CD8-positive, alpha-beta memory T cell (primary cell): ENCODE results near the gene IL1RL2. TPM values are rescaled to one million over a fixed set of nuclear protein-coding genes. Genes with fewer than 3 reads are reported as not detected.

Experiments used
- CTCF ChIA-PET: fragments of 350-600 bp; sonication (Branson Sonifier 250); formaldehyde crosslinking; loops from one replicate; lab custom pipeline; 2021; ENCODE audit warnings: antibody characterized with exemption; lab: Charles Lee
- POLR2A ChIA-PET: fragments of 350-600 bp; sonication (Branson Sonifier 250); formaldehyde crosslinking; loops from one replicate; lab custom pipeline; 2021; ENCODE audit warnings: antibody characterized with exemption; lab: Charles Lee
- DNase-seq, 5 donors: peaks; one replicate each; pipeline versions ENCODE4 v3.0.0 to v3.0.0-alpha.2; 2020 to 2022; ENCODE audit warnings: mixed read lengths in 1 of 5
- H3K27ac ChIP-seq: one replicate; pipeline ENCODE4 v1.7.0; 2013; ENCODE audit warnings: low read depth, mild to moderate bottlenecking, low read length, moderate library complexity
- H3K27me3 ChIP-seq: 2 replicates; pipeline ENCODE4 v1.7.0; 2013; ENCODE audit warnings: low read length, mild to moderate bottlenecking; ENCODE audit not compliant: insufficient read depth, poor library complexity, severe bottlenecking
- H3K36me3 ChIP-seq: 2 replicates; pipeline ENCODE4 v1.7.0; 2013; ENCODE audit warnings: mild to moderate bottlenecking, low read length, moderate library complexity; ENCODE audit not compliant: insufficient read depth
- H3K4me1 ChIP-seq: 2 replicates; pipeline ENCODE4 v1.7.0; 2013; ENCODE audit warnings: mild to moderate bottlenecking, low read length, moderate library complexity; ENCODE audit not compliant: insufficient read depth
- H3K4me3 ChIP-seq: 2 replicates; pipeline ENCODE4 v1.7.0; 2013; ENCODE audit warnings: mild to moderate bottlenecking, low read length
- H3K9me3 ChIP-seq: 2 replicates; pipeline ENCODE4 v1.7.0; 2013; ENCODE audit warnings: mild to moderate bottlenecking, low read length
- H3K27ac Mint-ChIP-seq, 8 donors: one replicate each; pipeline ENCODE4 v1.8.0; 2020 to 2021; ENCODE audit warnings: mixed read lengths in 8 of 8, mild to moderate bottlenecking in 6 of 8, inconsistent platforms in 3 of 8, moderate library complexity in 3 of 8
- H3K27me3 Mint-ChIP-seq, 2 donors: one replicate each; pipeline ENCODE4 v1.8.0; 2020 to 2021; ENCODE audit warnings: mixed read lengths in 2 of 2, mild to moderate bottlenecking in 1 of 2, moderate library complexity in 1 of 2
- H3K36me3 Mint-ChIP-seq, 3 donors: one replicate each; pipeline ENCODE4 v1.8.0; 2020 to 2021; ENCODE audit warnings: mixed read lengths in 3 of 3, inconsistent platforms in 1 of 3, mild to moderate bottlenecking in 1 of 3
- H3K4me1 Mint-ChIP-seq, 3 donors: one replicate each; pipeline ENCODE4 v1.8.0; 2020 to 2021; ENCODE audit warnings: mixed read lengths in 3 of 3, inconsistent platforms in 1 of 3, mild to moderate bottlenecking in 1 of 3
- H3K4me3 Mint-ChIP-seq, 7 donors: one replicate each; pipeline ENCODE4 v1.8.0; 2020 to 2021; ENCODE audit warnings: mixed read lengths in 7 of 7, mild to moderate bottlenecking in 6 of 7, moderate library complexity in 4 of 7, inconsistent platforms in 2 of 7
- H3K9me3 Mint-ChIP-seq, 5 donors: one replicate each; pipeline ENCODE4 v1.8.0; 2020 to 2022; ENCODE audit warnings: mixed read lengths in 5 of 5, mild to moderate bottlenecking in 3 of 5, moderate library complexity in 2 of 5, inconsistent platforms in 1 of 5
- polyA plus RNA-seq: library from polyadenylated mRNA; unstranded; fragments of 300-500 nt; fragmentation: Illumina TruSeq; gene quantifications from one replicate; pipeline ENCODE4 v1.2.3, GENCODE V29; 2021
- total RNA-seq, 2 experiments: library from RNA; stranded (reverse); gene quantifications; one replicate each; pipeline ENCODE4 v1.2.3, GENCODE V29; 2021

The IL1RL2 gene
- total RNA-seq (under 1 TPM; 0.13 to 0.33 TPM), polyA plus RNA-seq (not detected)

- H3K4me3 Mint-ChIP-seq, result peak within 1 kb of the TSS; percentile 76 to 90 (median 81)
- Histone ChIP-seq H3K9me3 (no peaks in the 10 kb centered on the region), H3K27ac (no peak within 1 kb of the TSS), H3K4me3 (peak within 1 kb of the TSS; percentile 42), H3K27me3 (no peaks in the 10 kb centered on the region), H3K36me3 (no peaks in the 10 kb centered on the region), H3K4me1 (no peaks in the 10 kb centered on the region)
- H3K36me3 Mint-ChIP-seq, result peaks cover 0 to 2% (median 0%) of the 10 kb centered on the region in 3 donors
- peaks cover 21 to 39% of the 10 kb centered on the region in 2 donors for H3K27me3 Mint-ChIP-seq
- no peak for DNase-seq
- H3K9me3 Mint-ChIP-seq, result peaks cover 0 to 2% (median 0%) of the 10 kb centered on the region in 5 donors
- CTCF ChIA-PET, result interaction anchor here (1.8 kb wide), 1 partner anchor 54 kb away, joined by 21 read pairs; no protein-coding TSS in a partner anchor
- POLR2A ChIA-PET, result no interaction called here
- H3K27ac Mint-ChIP-seq, result peak within 1 kb of the TSS in 1 of 8 donors; percentile 56
- peaks cover 4 to 14% (median 4%) of the 10 kb centered on the region in 3 donors for H3K4me1 Mint-ChIP-seq
These were observed at the start of gene IL1RL2 for GRCh38 chr2:102186791-102187495. TSS of gene IL1RL2 (plus strand) at chr2:102187023. CDS start at chr2:102187868, 845 bp downstream.

DNA sequence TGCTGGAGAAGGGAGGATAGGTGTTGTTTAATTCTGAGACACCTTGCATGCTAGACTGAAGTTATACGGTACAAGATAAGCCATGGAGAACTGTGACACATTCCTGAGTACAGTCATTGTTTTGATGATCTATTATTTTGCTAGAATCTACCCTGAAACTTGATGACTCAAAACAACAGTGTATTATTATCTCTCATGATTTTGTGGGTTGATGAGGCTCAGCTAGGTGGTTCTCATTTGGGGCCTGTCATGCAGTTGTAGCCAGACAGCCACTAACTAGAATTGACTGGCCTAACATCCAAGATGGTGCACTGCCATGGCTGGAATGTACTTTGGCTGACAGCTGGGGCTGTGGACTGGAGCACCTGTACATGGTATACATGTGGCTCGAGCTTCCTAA, 49.7 kb upstream of the IL1RL2 start:
- Histone ChIP-seq H3K36me3 (no peaks in the 10 kb centered on the region), H3K27me3 (no peaks in the 10 kb centered on the region), H3K9me3 (no peaks in the 10 kb centered on the region), H3K27ac (no peak overlapping the region), H3K4me1 (peaks cover 4% of the 10 kb centered on the region), H3K4me3 (no peak overlapping the region)
- Mint-ChIP-seq H3K4me1 (peaks cover 19 to 29% (median 24%) of the 10 kb centered on the region in 3 donors), H3K4me3 (no peak overlapping the region), H3K27ac (no peak overlapping the region), H3K27me3 (peaks cover 13 to 25% of the 10 kb centered on the region in 2 donors), H3K9me3 (peaks cover 0 to 4% (median 0%) of the 10 kb centered on the region in 5 donors), H3K36me3 (peaks cover 0 to 1% (median 0%) of the 10 kb centered on the region in 3 donors)
- ChIA-PET POLR2A (no interaction called here), CTCF (interaction anchor here (0.7 kb wide), 1 partner anchor 14 kb away, joined by 3 read pairs; no protein-coding TSS in a partner anchor)
- no peak for DNase-seq

GRCh38 chr2:102138331-102138730, 48.5 kb upstream of the IL1RL2 start:
- Histone ChIP-seq H3K27me3 (no peaks in the 10 kb centered on the region), H3K9me3 (no peaks in the 10 kb centered on the region), H3K27ac (no peak overlapping the region), H3K4me1 (peaks cover 4% of the 10 kb centered on the region), H3K36me3 (no peaks in the 10 kb centered on the region), H3K4me3 (no peak overlapping the region)
- POLR2A ChIA-PET, result no interaction called here
- no peak for DNase-seq
- peak overlapping the region in 5 of 8 donors; percentile 1 to 65 (median 4) for H3K27ac Mint-ChIP-seq
- peaks cover 19 to 31% of the 10 kb centered on the region in 2 donors for H3K27me3 Mint-ChIP-seq
- H3K4me1 Mint-ChIP-seq, result peaks cover 24 to 36% (median 28%) of the 10 kb centered on the region in 3 donors
- CTCF ChIA-PET, result no interaction called here
- H3K9me3 Mint-ChIP-seq, result peaks cover 0 to 4% (median 0%) of the 10 kb centered on the region in 5 donors
- peak overlapping the region in 6 of 7 donors; percentile 4 to 64 (median 24) for H3K4me3 Mint-ChIP-seq
- peaks cover 0 to 5% (median 1%) of the 10 kb centered on the region in 3 donors for H3K36me3 Mint-ChIP-seq

DNA sequence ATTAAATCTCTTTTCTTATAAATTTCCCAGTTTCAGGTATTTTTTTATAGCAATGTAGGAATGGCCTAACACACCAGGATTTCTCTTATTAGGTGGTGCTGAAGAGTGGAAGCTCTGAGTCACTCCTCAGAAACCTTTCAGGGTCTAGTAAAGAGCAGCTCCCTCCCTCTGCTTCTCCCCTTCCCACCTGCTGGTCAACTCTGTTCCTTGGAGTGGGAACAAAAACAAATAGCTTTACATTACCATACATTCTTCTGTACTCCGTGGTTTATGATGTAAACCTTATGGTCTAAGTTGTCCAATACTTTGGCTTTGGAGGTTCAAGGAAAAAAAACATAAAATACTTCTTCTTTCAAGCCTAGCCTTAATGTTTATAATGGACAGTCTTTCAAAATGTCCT, 47.0 kb upstream of the IL1RL2 start:
- H3K4me3 Mint-ChIP-seq, result peak overlapping the region in 1 of 7 donors; percentile 57
- ChIA-PET POLR2A (no interaction called here), CTCF (no interaction called here)

DNA sequence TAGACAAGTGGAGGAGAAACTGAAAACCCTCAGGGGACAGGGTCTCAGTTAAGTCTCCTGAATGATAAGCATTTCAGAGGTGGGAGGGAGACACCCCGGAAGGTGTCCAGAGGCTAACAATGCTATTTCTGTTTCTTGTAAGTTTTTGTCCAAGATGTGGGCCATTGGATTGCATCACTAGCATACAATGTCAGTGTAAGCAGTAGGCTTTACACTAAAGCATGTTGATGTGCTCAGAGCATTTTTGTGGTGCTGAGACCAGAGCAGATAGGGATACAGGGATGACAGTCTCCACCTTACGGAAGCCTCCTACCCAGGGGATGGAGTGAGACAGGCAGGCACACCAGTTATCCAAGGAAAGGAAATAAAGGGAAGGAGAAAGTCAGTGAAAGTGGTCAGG, 46.4 kb upstream of the IL1RL2 start:
- Histone ChIP-seq H3K4me1 (peaks cover 4% of the 10 kb centered on the region), H3K27me3 (no peaks in the 10 kb centered on the region), H3K9me3 (no peaks in the 10 kb centered on the region), H3K36me3 (no peaks in the 10 kb centered on the region), H3K27ac (no peak overlapping the region), H3K4me3 (no peak overlapping the region)
- Mint-ChIP-seq H3K9me3 (peaks cover 2 to 21% (median 16%) of the 10 kb centered on the region in 5 donors), H3K27me3 (peaks cover 34 to 40% of the 10 kb centered on the region in 2 donors), H3K4me3 (no peak overlapping the region), H3K36me3 (peaks cover 0 to 14% (median 1%) of the 10 kb centered on the region in 3 donors), H3K4me1 (peaks cover 24 to 36% (median 28%) of the 10 kb centered on the region in 3 donors), H3K27ac (peak overlapping the region in 1 of 8 donors; percentile 15)
- no peak for DNase-seq
- POLR2A ChIA-PET, result no interaction called here
- CTCF ChIA-PET, result no interaction called here

More for the DNA sequence above, 47.0 kb upstream of the IL1RL2 start:
- Histone ChIP-seq H3K4me3 (no peak overlapping the region), H3K27me3 (no peaks in the 10 kb centered on the region), H3K9me3 (no peaks in the 10 kb centered on the region), H3K27ac (no peak overlapping the region), H3K36me3 (no peaks in the 10 kb centered on the region), H3K4me1 (peaks cover 4% of the 10 kb centered on the region)
- Mint-ChIP-seq H3K27me3 (peaks cover 29 to 38% of the 10 kb centered on the region in 2 donors), H3K36me3 (peaks cover 0 to 10% (median 1%) of the 10 kb centered on the region in 3 donors), H3K9me3 (peaks cover 0 to 17% (median 11%) of the 10 kb centered on the region in 5 donors), H3K4me1 (peaks cover 24 to 36% (median 28%) of the 10 kb centered on the region in 3 donors), H3K27ac (peak overlapping the region in 1 of 8 donors; percentile 83)
- no peak for DNase-seq

DNA sequence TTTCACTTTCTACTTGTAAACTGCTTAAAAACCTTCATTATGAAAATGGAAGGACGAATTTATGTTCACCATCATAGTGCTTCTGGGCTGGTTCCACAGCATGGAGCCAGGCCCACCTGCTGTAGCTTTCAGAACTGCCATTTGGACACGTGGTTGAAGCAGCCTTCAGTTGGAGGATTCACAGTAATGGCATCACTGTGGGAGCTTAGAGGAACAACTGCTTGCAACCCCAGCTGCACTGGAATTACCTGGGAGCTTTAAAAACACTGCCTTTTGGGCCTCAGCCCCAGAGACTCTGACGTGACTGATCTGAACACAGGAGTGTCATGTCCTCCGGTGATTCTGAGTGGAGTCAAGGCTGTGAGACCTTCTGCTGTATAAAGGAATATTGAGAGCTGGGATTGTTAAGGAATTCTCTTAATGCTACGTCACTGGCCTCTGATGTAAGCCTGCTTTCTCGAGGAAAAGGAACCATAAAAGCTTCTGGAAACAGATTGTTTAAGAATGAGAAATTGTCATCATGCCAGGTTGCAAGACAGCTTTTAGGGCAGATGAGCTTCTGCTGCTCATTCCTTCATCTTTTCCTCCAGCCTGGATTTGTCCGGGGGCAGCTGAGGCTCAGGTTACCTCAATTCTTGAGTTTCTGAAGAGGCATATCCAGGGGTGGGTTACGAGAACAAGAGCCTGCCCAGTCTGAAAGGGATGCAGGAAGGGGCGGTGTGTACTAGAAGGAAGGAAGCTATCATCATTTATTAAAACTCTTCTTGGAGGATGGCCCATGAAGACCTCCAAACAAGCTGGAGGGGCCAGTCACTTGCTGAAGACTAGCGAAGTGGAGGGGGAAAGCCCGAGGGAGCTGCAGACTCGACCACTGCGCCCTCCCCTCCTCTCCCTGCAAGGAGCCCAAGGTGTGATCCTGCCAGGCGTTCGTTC, 45.5 kb upstream of the IL1RL2 start:
- H3K36me3 ChIP-seq, result no peaks in the 10 kb centered on the region
- peaks cover 34 to 40% of the 10 kb centered on the region in 2 donors for H3K27me3 Mint-ChIP-seq
- H3K4me1 ChIP-seq, result peaks cover 4% of the 10 kb centered on the region
- H3K4me3 Mint-ChIP-seq, result peak overlapping the region in 5 of 7 donors; percentile 24 to 66 (median 57)
- peaks cover 0 to 23% (median 1%) of the 10 kb centered on the region in 3 donors for H3K36me3 Mint-ChIP-seq
- no peak overlapping the region for H3K4me3 ChIP-seq
- peaks cover 24 to 36% (median 28%) of the 10 kb centered on the region in 3 donors for H3K4me1 Mint-ChIP-seq
- no peak for DNase-seq
- no peak overlapping the region for H3K27ac ChIP-seq
- POLR2A ChIA-PET, result no interaction called here
- peak overlapping the region in 1 of 8 donors; percentile 85 for H3K27ac Mint-ChIP-seq
- H3K27me3 ChIP-seq, result no peaks in the 10 kb centered on the region
- peaks cover 1% of the 10 kb centered on the region for H3K9me3 ChIP-seq
- peaks cover 11 to 30% (median 21%) of the 10 kb centered on the region in 5 donors for H3K9me3 Mint-ChIP-seq
- CTCF ChIA-PET, result interaction anchor here (0.9 kb wide), 1 partner anchor 100 kb away, joined by 3 read pairs; no protein-coding TSS in a partner anchor

DNA sequence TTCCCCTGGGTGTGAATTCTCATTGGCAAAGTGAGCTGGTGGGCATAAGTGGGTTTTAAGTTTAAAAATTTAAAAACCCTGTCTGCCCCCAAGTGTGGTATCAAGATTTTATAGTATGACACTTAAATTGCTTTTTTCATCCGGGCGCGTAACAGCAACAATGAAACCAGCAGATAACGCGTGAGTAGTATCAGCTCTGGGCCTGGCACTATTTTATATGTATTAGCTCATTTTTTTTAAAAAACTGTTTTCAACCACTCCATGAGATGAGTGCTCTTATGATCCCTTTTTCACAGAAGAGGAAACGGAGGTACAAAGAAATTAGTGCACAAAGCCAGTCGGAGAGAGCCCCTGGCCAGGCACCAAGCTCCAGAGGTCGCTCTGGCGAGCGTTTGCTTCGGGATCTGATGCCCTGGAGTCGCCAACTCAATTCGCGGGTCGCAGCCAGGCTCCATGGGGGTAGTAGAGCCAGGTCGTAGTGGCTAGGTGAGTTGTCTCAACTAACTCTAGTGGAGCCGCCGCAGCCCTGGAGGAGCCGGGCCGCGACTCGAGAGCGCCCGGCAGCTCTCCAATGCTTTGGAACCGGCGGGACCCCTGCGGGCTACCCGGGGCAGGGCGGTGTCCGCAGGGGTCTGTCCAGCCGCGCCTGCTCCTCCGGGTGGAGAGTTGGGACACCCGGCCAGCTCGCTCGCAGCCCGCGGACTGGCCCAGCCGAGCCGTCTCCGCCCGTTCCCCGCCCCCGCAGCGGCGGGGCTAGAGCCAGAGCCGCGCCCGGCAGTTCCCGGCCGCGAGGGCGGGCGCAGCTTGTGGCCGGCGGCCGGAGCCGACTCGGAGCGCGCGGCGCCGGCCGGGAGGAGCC, 44.6 kb upstream of the IL1RL2 start, which contains the start of gene IL1R1:
TSS of gene IL1R1 (plus strand) at position 777 of the 859 bp plus-strand sequence. CDS start 14,979 bp downstream, outside the sequence.
- no peak within 1 kb of the TSS for H3K4me3 ChIP-seq
- H3K36me3 ChIP-seq, result no peaks in the 10 kb centered on the region
- H3K4me3 Mint-ChIP-seq, result peak within 1 kb of the TSS; percentile 34 to 88 (median 73)
- H3K27ac Mint-ChIP-seq, result peak within 1 kb of the TSS in 3 of 8 donors; percentile 13 to 57 (median 30)
- CTCF ChIA-PET, result interaction anchor here (0.9 to 1.4 kb wide), 3 partner anchors 37 to 301 kb away, joined by 3 read pairs; no protein-coding TSS in a partner anchor
- no peaks in the 10 kb centered on the region for H3K27me3 ChIP-seq
- POLR2A ChIA-PET, result no interaction called here
- H3K9me3 ChIP-seq, result peaks cover 4% of the 10 kb centered on the region
- peaks cover 21 to 39% (median 25%) of the 10 kb centered on the region in 5 donors for H3K9me3 Mint-ChIP-seq
- peaks cover 24 to 30% (median 25%) of the 10 kb centered on the region in 3 donors for H3K4me1 Mint-ChIP-seq
- H3K27ac ChIP-seq, result peak within 1 kb of the TSS; percentile 41
- H3K4me1 ChIP-seq, result peaks cover 4% of the 10 kb centered on the region
- no peak for DNase-seq
- peaks cover 0 to 32% (median 2%) of the 10 kb centered on the region in 3 donors for H3K36me3 Mint-ChIP-seq
- peaks cover 34 to 40% of the 10 kb centered on the region in 2 donors for H3K27me3 Mint-ChIP-seq
